NCI-H128 (cell line): ENCODE data around the gene BCAP31.
"Not testable (repeated sequence)": the region's sequence is repeated elsewhere in the genome, so short reads cannot be mapped to it uniquely, and the experiment has no call there.

ENCODE experiments used
- DNase-seq: peaks from one replicate; lab custom pipeline; 2025; ENCODE audit not compliant: unreplicated experiment; lab: John Stamatoyannopoulos, UW

The BCAP31 gene

DNA sequence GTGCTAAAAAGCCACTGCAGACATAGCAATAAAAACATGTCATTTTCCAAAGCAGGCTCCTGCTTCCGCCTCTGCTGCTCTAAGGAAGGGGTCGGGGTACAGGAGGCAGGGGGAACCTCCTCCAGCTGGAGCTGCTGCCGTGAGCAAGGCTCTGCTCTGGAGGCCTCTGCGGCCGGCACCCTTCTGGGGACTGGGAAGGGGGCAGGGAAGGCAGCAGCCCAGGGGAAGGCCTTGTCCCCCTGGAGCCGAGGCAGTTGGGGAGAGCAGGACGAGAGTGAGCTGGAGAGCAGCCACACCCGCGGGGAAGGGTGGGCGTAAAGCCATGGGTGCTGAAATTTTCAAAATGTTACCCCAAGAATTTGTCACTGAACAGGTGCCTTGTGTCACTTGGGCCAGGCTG is 27.6 kb downstream of the BCAP31 start:
- DNase-seq = not testable (repeated sequence)

DNA sequence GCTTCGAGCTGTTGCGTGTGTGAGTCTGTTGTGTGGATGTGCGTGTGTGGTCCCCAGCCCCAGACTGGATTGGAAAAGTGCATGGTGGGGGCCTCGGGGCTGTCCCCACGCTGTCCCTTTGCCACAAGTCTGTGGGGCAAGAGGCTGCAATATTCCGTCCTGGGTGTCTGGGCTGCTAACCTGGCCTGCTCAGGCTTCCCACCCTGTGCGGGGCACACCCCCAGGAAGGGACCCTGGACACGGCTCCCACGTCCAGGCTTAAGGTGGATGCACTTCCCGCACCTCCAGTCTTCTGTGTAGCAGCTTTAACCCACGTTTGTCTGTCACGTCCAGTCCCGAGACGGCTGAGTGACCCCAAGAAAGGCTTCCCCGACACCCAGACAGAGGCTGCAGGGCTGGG is 28.1 kb downstream of the BCAP31 start:
- DNase-seq = no peak

DNA sequence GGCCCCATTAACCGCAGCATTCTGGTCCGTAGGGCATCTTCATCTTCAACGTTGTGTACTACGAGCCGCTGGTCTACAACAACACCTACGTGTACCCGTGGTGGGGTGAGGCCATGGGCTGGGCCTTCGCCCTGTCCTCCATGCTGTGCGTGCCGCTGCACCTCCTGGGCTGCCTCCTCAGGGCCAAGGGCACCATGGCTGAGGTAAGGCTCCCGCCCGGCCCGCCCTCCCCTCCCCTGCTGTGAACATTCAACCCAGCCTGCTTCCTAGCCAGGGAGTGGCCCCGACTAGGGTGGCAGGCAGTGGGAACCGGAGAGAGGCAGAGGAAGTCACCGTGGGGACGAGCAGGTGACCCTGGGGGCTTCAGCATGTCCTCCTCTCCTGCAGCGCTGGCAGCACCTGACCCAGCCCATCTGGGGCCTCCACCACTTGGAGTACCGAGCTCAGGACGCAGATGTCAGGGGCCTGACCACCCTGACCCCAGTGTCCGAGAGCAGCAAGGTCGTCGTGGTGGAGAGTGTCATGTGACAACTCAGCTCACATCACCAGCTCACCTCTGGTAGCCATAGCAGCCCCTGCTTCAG is 29.4 kb downstream of the BCAP31 start:
- DNase-seq = no peak

DNA sequence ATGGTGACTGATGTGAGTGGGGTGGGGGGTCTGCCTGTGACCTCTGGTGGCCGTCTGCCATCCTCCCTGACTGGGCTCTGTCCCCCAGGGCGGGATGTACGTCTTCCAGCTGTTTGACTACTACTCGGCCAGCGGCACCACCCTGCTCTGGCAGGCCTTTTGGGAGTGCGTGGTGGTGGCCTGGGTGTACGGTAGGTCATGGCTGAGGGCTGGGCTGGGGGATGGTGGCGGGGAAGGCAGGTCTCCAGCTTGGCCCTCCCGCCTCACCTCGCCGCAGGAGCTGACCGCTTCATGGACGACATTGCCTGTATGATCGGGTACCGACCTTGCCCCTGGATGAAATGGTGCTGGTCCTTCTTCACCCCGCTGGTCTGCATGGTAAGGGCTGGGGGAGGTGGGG is 29.9 kb downstream of the BCAP31 start:
- DNase-seq = not testable (repeated sequence)

DNA sequence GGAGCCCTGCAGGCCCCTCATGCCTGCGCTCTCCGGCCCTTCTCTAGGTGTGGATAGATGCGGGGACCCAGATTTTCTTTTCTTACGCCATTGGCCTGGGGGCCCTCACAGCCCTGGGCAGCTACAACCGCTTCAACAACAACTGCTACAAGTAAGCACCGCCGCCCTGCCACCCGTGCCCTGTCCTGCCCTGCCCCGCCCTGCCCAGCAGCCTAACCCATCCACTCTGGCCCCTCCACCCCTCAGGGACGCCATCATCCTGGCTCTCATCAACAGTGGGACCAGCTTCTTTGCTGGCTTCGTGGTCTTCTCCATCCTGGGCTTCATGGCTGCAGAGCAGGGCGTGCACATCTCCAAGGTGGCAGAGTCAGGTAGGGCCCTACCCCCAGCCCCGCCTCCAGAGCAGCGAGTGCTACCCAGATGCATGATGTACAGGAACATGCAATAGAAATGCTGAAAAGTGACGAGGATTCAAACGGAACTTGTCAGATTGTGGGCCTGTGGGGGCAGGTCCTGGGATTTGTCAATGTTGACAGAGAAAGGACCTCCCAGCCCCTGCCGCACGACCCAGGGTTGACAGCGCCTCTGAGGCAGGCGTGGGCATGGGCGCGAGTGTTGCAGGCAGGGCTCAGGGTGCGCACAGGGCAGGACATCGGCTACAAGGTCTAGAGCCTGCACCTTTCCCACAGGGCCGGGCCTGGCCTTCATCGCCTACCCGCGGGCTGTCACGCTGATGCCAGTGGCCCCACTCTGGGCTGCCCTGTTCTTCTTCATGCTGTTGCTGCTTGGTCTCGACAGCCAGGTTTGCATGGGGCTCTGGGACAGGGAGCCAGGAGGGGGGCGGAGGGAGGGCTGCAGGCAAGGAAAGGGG is 30.7 kb downstream of the BCAP31 start:
- no peak for DNase-seq

DNA sequence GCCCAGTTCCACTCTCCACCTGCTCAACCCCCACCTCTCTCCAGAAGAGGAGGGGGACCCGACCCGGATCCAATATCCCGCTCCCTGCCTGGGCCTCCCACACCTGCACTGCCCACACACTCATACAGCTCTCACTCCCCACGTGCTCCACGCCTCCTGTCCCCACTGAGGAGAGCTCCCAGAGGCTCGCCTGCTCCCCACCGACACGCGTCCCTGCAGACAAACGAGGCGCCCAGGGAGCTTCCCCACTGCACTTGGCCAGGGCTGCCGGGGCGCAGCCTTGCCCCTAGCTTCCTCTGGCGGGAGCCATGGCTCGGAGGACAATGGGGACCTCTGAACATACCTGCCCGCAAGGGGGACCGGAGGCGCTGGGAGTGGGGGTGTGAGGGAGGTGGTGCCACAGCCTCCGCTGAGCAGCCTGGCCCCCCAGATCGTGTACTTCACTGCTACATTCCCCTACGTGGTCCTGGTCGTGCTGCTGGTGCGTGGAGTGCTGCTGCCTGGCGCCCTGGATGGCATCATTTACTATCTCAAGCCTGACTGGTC is 31.5 kb downstream of the BCAP31 start:
- no peak for DNase-seq

DNA sequence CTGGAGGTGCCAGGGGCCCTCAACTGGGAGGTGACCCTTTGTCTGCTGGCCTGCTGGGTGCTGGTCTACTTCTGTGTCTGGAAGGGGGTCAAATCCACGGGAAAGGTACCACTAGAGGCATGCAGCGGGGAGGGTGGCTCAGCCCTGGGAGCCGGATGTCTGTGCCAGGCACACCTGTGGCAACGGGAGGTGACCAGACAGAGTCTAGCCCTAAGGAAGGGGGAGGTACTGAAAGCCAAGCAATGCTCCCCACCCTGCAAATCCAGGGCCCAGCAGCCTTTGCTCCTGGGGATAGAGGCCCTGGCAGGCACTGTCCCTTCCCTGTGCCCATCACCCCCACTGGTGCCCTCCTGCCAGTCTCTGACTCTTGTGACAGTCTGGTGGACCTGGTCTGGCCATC is 32.2 kb downstream of the BCAP31 start:
- DNase-seq = no peak

DNA sequence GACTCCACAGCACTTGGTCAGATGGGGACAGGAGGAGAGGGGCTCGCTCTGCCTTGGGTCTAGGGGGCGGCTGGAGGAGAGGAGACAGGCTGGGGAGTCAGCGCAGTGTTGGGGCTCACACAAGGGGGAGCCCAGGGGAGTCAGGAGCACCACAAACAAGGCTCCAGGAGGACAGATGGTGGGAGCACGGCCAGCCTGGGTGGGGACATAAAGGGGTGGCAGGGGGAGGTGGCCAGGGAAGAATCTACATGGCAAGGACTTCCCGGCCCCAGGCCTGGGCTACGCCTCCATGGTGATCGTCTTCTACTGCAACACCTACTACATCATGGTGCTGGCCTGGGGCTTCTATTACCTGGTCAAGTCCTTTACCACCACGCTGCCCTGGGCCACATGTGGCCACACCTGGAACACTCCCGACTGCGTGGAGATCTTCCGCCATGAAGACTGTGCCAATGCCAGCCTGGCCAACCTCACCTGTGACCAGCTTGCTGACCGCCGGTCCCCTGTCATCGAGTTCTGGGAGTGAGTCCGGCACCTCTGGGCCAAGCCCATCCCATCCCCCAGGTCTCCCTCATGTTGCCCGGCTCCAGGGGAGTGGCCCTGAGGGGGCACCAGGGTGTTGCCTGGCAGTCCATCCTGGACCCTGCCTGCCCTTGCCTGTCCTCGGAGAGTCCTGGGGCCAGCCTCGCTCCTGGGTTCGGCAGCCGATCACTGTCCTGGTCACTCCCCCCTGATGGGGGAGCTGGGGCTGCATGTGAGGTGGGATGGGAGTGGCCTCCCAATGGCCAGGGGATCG is 33.0 kb downstream of the BCAP31 start:
- not testable (repeated sequence) for DNase-seq

DNA sequence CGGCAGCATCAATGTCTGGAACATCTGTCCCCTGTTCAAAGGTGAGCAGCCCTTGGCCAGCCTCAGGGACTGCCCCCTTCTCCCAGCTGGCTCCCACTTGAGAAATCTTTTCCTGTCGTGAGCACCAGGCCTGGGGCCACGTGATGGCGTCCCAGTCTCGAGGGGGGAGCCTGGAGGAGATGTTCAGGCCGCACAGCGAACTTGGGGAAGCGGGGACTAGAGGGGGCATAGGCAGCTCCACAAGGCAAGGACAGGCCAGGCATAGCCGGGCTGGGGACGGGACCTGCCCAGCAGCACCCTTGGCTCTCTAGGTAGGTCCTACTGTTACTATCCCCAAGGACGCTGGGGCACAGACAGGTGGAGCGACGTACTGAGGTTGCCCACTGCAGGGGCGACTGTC is 33.7 kb downstream of the BCAP31 start:
- DNase-seq = no peak

DNA sequence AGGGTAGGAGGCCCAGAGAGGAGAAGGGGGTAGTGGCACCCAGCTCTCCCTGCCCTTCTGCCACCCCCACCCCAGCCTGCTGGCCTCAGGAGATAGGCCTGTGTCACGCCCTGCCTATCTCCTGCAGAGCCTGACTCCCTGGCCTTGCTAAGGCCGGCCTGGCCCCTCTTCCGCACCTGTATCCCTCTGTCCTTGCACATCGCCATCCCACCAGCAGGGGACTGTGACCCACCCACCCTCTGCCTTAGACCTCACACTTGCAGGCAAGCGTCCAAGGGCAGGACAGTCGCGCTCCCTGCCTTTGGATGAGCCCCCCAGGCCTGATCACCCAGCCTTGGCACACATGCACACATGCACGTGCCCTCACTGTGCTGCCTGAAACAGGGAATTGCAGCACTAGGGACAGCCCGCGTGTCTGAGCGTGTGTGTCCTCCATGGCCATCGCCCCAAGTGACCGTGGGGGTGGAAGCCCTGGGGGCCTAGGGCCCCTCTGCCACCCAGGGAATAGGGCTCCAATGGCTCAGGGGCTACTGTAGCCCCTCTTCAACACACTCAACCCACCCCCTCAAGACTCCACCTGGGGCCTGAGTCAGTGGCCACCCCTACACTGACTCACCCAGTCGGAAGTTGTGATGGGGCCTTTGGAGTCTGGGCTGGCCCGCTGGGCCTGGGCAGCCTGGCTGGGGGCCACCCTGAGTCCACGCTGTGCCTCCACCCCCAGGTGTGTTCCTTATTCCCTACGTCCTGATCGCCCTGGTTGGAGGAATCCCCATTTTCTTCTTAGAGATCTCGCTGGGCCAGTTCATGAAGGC is 34.3 kb downstream of the BCAP31 start:
- no peak for DNase-seq

DNA sequence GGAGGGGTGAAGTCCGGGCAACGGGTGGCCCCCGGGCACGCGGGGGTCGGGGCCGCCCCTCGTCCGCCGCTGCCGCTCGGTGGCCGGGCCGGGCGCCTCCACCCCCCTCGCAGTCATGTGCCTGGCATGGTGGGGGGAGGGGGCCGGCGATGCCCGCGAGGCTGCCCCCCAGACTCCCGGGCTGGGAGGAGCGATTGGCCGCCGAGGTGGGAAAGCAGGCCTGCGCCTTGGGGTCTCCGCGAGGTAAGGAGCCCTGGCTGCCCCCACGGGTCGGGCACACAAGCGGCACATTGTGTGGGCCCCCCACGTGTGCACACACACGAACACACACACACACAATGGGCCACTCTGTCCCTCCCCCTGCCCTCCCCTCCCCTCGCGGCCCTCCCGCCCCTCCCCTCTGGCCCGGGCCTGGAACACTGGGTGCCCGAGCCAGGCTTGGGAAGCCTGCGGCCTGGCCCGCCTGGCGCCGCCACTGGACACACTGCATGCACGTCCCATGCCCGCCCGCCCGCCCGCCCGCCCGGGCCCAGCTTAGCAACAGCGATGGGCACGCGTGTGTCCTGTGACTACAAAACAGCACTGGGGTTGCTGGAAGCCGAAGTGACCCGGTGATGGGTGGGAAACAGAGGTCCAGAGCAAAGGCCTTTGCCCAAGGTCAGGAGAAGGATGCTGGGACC is 35.1 kb downstream of the BCAP31 start:
- DNase-seq = no peak

DNA sequence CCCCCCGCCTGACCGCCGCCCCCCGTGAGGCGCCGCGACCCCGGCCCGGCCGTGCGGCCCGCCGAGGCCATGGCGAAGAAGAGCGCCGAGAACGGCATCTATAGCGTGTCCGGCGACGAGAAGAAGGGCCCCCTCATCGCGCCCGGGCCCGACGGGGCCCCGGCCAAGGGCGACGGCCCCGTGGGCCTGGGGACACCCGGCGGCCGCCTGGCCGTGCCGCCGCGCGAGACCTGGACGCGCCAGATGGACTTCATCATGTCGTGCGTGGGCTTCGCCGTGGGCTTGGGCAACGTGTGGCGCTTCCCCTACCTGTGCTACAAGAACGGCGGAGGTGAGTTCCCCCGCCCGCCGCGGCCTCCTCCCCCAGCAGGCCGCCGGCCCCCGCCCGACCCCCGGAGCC is 35.7 kb downstream of the BCAP31 start:
- DNase-seq = no peak

DNA sequence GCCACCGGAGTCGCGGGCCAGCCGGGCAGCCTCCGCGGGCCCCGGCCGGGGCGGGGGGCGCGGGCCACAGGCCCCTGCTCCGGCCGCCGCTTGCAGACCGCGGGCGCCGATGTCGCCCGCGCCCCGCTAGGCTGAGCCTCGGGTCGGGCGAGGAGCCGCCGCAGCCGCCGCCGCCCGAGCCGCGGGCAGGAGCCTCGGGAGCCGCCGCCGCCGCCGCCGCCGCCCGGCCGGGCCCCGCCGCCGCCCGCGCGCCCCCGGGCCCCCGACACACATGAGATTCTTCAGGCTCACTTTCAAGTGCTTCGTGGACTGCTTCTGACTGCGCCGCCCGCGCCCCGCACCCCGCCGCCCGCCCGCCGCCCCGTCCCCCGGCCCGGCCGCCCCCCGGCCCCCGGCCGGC is 36.1 kb downstream of the BCAP31 start:
- no peak for DNase-seq

DNA sequence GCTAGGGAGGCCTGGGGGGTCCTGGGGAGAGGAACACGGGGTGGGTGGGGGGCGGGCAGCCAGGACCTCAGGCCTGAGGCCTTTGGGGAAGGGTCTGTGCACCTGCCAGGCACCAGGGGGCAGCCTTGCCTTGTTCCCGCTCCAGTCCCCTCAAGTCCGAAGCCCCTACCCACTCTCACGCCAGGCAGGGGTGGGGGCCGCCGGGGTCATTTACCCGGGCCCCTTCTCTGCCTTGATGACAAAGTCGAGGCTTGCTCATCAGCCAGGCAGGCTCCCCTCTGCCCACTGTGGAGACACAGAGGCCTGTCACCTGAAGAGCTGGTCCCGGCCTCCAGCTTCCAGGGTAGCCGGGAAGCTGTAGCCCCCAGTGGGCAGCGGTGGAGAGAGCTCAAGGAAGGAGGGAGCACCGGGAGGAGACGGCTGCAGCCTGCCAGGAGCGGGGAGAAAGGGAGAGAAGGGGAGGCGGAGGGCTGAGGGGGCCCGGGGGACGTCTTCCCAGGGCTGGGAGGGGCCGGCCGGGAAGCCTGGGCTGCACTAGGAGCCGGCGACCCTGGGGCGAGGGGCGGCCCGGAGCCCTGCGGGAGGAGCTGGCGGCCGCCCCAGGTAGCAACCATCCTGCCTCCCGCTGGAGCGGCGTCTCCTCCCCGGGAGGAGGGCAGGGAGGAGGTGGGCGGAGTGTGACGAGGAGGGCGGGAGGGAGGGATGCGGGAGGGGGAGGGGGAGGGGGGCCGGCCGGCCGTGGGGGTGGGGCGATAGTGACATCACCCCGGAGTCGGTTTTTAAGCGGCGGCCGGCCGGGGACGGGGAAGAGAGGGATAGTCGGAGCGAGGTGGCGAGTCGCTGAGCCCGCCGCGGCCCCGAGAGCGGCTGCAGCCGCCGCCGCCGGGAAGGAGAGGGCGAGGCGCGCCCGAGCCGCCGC is 36.8 kb downstream of the BCAP31 start, which contains the start of gene SLC6A8:
SLC6A8 (plus strand) TSS at position 806 of the 919 bp plus-strand sequence. CDS start 649 bp downstream, outside the sequence.
- no peak for DNase-seq

DNA sequence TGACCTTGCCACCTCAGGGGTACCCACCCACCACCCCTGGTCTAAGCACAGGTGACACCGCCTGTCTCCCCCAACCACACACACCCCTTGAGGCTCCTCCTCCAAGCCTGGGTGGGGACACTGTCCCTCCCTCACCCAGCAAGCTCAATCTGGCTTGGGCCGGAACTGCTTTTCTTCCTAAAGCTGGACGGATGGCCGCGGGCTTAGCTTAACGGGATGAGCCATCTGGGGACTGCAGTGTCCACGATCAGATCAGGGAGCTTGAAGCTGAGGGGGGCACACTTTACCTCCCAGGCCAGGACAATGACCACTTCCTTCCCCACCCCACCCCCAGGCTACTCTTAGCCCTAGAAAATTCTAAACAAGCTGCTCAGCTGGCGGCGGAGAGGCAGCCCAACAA is 37.5 kb downstream of the BCAP31 start:
- DNase-seq = no peak

DNA sequence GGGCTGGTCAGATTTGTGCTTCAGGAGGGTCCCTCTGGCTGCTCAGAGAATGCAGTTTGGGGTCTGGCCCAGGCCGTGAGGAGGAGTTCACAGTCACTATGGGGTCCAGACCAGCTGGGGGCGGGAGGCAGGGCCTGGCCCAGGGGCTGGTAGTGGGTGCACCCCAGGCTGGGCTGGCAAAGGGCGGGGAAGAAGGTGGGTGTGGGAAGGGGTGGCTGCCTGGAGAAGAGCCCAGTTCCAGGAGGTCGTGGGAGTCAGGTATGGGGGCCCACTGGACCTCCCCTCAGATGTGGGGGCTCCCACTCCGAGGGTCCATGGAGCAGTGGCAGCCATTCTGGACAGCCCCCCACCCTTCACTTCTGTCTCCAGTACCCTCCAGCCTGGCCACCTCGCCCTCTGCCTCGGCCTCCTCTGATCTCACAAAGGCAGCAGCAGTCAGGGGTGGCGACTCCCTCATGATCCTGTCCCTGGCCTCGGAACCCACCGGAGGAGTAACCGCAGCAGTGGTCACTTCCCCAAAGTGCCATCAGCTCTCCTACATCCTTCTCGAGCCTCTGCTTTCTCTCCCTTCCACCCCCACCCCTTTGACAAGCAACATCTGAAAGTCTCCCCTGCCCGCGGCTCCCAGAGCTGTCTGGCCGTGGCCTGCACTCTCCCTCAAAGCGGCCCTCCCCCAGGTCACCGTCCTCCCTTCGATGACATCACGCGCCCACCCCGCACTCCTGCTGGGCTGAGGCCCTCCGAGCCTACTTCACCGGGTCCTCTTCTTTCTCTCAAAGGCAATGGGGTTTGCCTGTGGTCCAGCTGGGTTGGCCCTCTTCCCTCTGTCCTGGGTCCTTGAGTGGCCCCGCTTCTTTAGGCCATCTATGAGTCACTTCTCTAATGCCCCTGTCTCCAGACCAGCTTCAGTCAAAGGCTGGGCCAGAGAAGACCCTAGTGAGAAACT is 38.2 kb downstream of the BCAP31 start:
- DNase-seq = no peak

DNA sequence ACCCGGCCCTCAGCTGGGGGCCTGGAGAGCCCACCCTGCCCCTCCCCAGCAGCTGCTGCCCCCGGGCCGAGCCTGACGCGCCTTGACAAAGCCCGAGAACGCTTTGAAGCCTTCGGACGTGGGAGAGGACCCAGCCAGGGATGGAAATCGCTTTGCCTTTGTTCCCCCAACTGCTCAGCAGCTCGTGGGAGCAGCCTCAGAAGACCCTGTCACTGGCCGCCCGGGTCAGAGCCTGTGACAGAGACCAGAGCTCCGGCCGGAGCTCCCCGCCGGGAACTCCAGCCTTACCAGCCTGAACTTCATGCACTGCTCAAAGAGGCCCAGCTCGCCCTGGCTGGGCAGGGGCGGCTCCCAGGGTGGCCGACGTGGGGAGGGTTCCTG is 39.0 kb downstream of the BCAP31 start:
- DNase-seq = no peak
